Colonic mucosa (tissue), 4 donors: ENCODE data around the gene HSD17B12. TPM values are rescaled to one million over a fixed set of nuclear protein-coding genes. Genes with fewer than 3 reads are reported as not detected.
A peak's percentile ranks its signal among the peaks of the same experiment; 100 is the strongest.
"Not testable (repeated sequence)": the region's sequence is repeated elsewhere in the genome, so short reads cannot be mapped to it uniquely, and the experiment has no call there.

Source experiments
- DNase-seq: peaks from one replicate; pipeline ENCODE4 v3.0.0-alpha.2; 2020
- H3K27ac ChIP-seq: fragments of 200-600 bp; one replicate; pipeline ENCODE4 v1.8.0; 2021
- H3K27me3 ChIP-seq: fragments of 200-600 bp; one replicate; pipeline ENCODE4 v1.8.0; 2021
- H3K36me3 ChIP-seq: fragments of 200-600 bp; one replicate; pipeline ENCODE4 v1.8.0; 2021
- H3K4me1 ChIP-seq: fragments of 200-600 bp; one replicate; pipeline ENCODE4 v1.8.0; 2021; ENCODE audit warnings: mild to moderate bottlenecking
- H3K4me3 ChIP-seq: fragments of 200-600 bp; one replicate; pipeline ENCODE4 v1.8.0; 2021
- H3K9ac ChIP-seq, 2 donors: one replicate each; pipeline ENCODE4 v1.7.0; 2013; ENCODE audit warnings: control low read depth in 2 of 2, low read depth in 2 of 2, low read length in 2 of 2
- H3K9me3 ChIP-seq: fragments of 200-600 bp; one replicate; pipeline ENCODE4 v1.8.0; 2021
- CTCF ChIP-seq: fragments of 200-600 bp; IDR thresholded peaks from one replicate; pipeline ENCODE4 v1.8.0; 2022; ENCODE audit warnings: antibody characterized with exemption, mild to moderate bottlenecking
- intact Hi-C: fragments of 100-400 bp; cut with DNase I; formaldehyde crosslinking; loops from one replicate; pipeline ENCODE4 v1.14.1; 2022
- total RNA-seq, 2 donors: library from RNA; stranded (reverse); fragmentation: NEBNext Ultra II Directional in 1 of 2; extraction: Animal tissue kit (Norgen Biotek cat#: 25700) in 1 of 2; gene quantifications; one replicate each; pipeline ENCODE4 v1.2.1, GENCODE V29; 2021
- donor health status: healthy.
- donor health status: DM: no; HTN: no; CAD: no.
- donor health status: DM: no; HTN: no; CAD: no.

Gene HSD17B12
- total RNA-seq, 2 donors from 2014 or later: 132 to 159 TPM

- intact Hi-C loops: no loop called here
- Histone ChIP-seq H3K4me1 (no peaks in the 10 kb centered on the region), H3K9me3 (no peaks in the 10 kb centered on the region), H3K36me3 (no peaks in the 10 kb centered on the region), H3K9ac (peak overlapping the region; percentile 93 to 99), H3K4me3 (peak overlapping the region; percentile 72), H3K27me3 (no peaks in the 10 kb centered on the region), H3K27ac (peak overlapping the region; percentile 90)
- TF ChIP-seq CTCF: no peak
- no peak for DNase-seq
These were observed 934 bp downstream of the HSD17B12 start for GRCh38 chr11:43681401-43681942.

GRCh38 chr11:43682081-43682480 lies 1.5 kb downstream of the HSD17B12 start:
- DNase-seq, intact Hi-C loops, H3K9me3 ChIP-seq, H3K4me1 ChIP-seq, H3K36me3 ChIP-seq, H3K27me3 ChIP-seq: not testable (repeated sequence)
- Histone ChIP-seq H3K27ac (peak overlapping the region; percentile 90), H3K9ac (peak overlapping the region in 1 of 2 donors; percentile 93), H3K4me3 (peak overlapping the region; percentile 72)

- H3K36me3 ChIP-seq: no peaks in the 10 kb centered on the region
- intact Hi-C loops: no loop called here
- no peaks in the 10 kb centered on the region for H3K9me3 ChIP-seq
- no peaks in the 10 kb centered on the region for H3K27me3 ChIP-seq
- no peak overlapping the region for H3K9ac ChIP-seq
- no peaks in the 10 kb centered on the region for H3K4me1 ChIP-seq
- no peak overlapping the region for H3K4me3 ChIP-seq
- DNase-seq: no peak
- no peak overlapping the region for H3K27ac ChIP-seq
- TF ChIP-seq CTCF: no peak
These were observed 4.9 kb downstream of the HSD17B12 start for GRCh38 chr11:43685440-43685839.

GRCh38 chr11:43686207-43686606 lies 5.7 kb downstream of the HSD17B12 start:
- Histone ChIP-seq H3K27ac (no peak overlapping the region), H3K27me3 (no peaks in the 10 kb centered on the region), H3K9ac (no peak overlapping the region), H3K9me3 (no peaks in the 10 kb centered on the region), H3K4me1 (no peaks in the 10 kb centered on the region), H3K36me3 (no peaks in the 10 kb centered on the region), H3K4me3 (no peak overlapping the region)
- DNase-seq: no peak
- intact Hi-C loops: no loop called here
- TF ChIP-seq CTCF: no peak

- H3K4me3 ChIP-seq: no peak overlapping the region
- H3K9me3 ChIP-seq: no peaks in the 10 kb centered on the region
- no peaks in the 10 kb centered on the region for H3K4me1 ChIP-seq
- no peaks in the 10 kb centered on the region for H3K36me3 ChIP-seq
- no peaks in the 10 kb centered on the region for H3K27me3 ChIP-seq
- no peak overlapping the region for H3K27ac ChIP-seq
- DNase-seq: peak; percentile 21
- intact Hi-C loops: no loop called here
- TF ChIP-seq CTCF: no peak
- H3K9ac ChIP-seq: no peak overlapping the region
These were observed 6.7 kb downstream of the HSD17B12 start for GRCh38 chr11:43687120-43687791.

GRCh38 chr11:43688394-43688793 lies 7.9 kb downstream of the HSD17B12 start:
- intact Hi-C loops: no loop called here
- no peaks in the 10 kb centered on the region for H3K27me3 ChIP-seq
- no peaks in the 10 kb centered on the region for H3K4me1 ChIP-seq
- no peak for TF ChIP-seq CTCF
- no peaks in the 10 kb centered on the region for H3K36me3 ChIP-seq
- H3K9me3 ChIP-seq: no peaks in the 10 kb centered on the region
- no peak overlapping the region for H3K27ac ChIP-seq
- no peak for DNase-seq
- no peak overlapping the region for H3K9ac ChIP-seq
- no peak overlapping the region for H3K4me3 ChIP-seq
